Panc1 (cell line): ENCODE results near the gene LRRC9. TPM values are rescaled to one million over a fixed set of nuclear protein-coding genes. Genes with fewer than 3 reads are reported as not detected.

Experiments used
- ATAC-seq: fragments of 200-7000 bp; cut with Tn5 transposase; 2 replicates; pipeline ENCODE4 v1.9.1; 2020; ENCODE audit warnings: mild to moderate bottlenecking, moderate library complexity
- BruUV-seq: library from RNA; stranded (reverse); fragments of 400-500 nt; replicated peaks from 2 replicates; lab custom pipeline; 2021; lab: Mats Ljungman, UMichigan
- CTCF ChIA-PET: fragments of 300-600 bp; sonication (Branson Sonifier 250); formaldehyde crosslinking; loops from one replicate; lab custom pipeline; 2022; ENCODE audit warnings: antibody characterized with exemption; lab: Charles Lee
- POLR2A ChIA-PET: fragments of 300-600 bp; sonication (Branson Sonifier 250); formaldehyde crosslinking; loops from one replicate; lab custom pipeline; 2022; ENCODE audit warnings: antibody characterized with exemption; lab: Charles Lee
- DNase-seq: peaks from one replicate; pipeline ENCODE4 v3.0.0-alpha.2; 2010; ENCODE audit warnings: low read depth, low spot score
- H3K27ac ChIP-seq: 2 replicates; pipeline ENCODE4 v1.5.1; 2011; ENCODE audit warnings: mild to moderate bottlenecking, low read length, inconsistent platforms
- H3K27me3 ChIP-seq: fragments of 200-500 bp; sonication (Bioruptor generic); 2 replicates; pipeline ENCODE4 v1.6.0; 2014; ENCODE audit warnings: low read length, inconsistent platforms; ENCODE audit not compliant: control insufficient read depth, insufficient read depth
- H3K36me3 ChIP-seq: fragments of 200-500 bp; sonication (Bioruptor generic); 2 replicates; pipeline ENCODE4 v1.5.1; 2014; ENCODE audit warnings: inconsistent platforms, mild to moderate bottlenecking, low read length, moderate library complexity; ENCODE audit not compliant: control insufficient read depth, insufficient read depth
- H3K4me1 ChIP-seq: 2 replicates; pipeline ENCODE4 v1.5.1; 2011; ENCODE audit warnings: inconsistent platforms, mild to moderate bottlenecking, low read length, moderate library complexity; ENCODE audit not compliant: control insufficient read depth, insufficient read depth
- H3K4me3 ChIP-seq, 2 experiments: 2 replicates each; pipeline ENCODE4 v1.5.1; 2011 to 2012; ENCODE audit warnings: low read depth in 2 of 2, low read length in 2 of 2, mild to moderate bottlenecking in 2 of 2, inconsistent platforms in 1 of 2, moderate library complexity in 1 of 2
- H3K9me3 ChIP-seq: fragments of 200-500 bp; sonication (Bioruptor generic); 2 replicates; pipeline ENCODE4 v1.5.1; 2014; ENCODE audit warnings: low read depth, mild to moderate bottlenecking, inconsistent platforms, low read length, moderate library complexity; ENCODE audit not compliant: control insufficient read depth, insufficient read depth
- CTCF ChIP-seq: fragments of 450-650 bp; IDR thresholded peaks from 2 replicates; pipeline ENCODE4 v1.5.1; 2017; ENCODE audit warnings: mild to moderate bottlenecking
- POLR2AphosphoS5 ChIP-seq: IDR thresholded peaks from 2 replicates; pipeline ENCODE4 v1.6.1; 2012; ENCODE audit warnings: mild to moderate bottlenecking, low read depth, low read length, moderate library complexity
- REST ChIP-seq, 2 experiments: IDR thresholded peaks; 2 replicates each; pipeline ENCODE4 v1.6.1; 2011 to 2012; ENCODE audit warnings: low read depth in 2 of 2, control low read depth in 1 of 2, low read length in 1 of 2, mild to moderate bottlenecking in 1 of 2, moderate library complexity in 1 of 2; ENCODE audit not compliant: insufficient read depth in 1 of 2
- SIN3A ChIP-seq: IDR thresholded peaks from 2 replicates; pipeline ENCODE4 v1.6.1; 2012; ENCODE audit warnings: low read depth, mild to moderate bottlenecking, low read length, moderate library complexity, borderline replicate concordance; ENCODE audit not compliant: insufficient read depth
- TCF7L2 ChIP-seq: IDR thresholded peaks from 2 replicates; pipeline ENCODE4 v1.6.1; 2011; ENCODE audit warnings: mild to moderate bottlenecking, low read depth, low read length, inconsistent platforms
- in situ Hi-C: cut with HindIII; loops from 2 replicates; pipeline ENCODE4 v1.10.0; 2016; ENCODE audit warnings: low sequenced_read_pairs, low pct_unique_long_range_greater_than_20kb
- intact Hi-C: fragments of 100-400 bp; cut with micrococcal nuclease; formaldehyde crosslinking; loops from one replicate; pipeline ENCODE4 v1.10.0; 2022; ENCODE audit not compliant: unreplicated experiment
- total RNA-seq: library from RNA; stranded (reverse); gene quantifications from one replicate; pipeline ENCODE4 v1.2.1, GENCODE V29; 2021; ENCODE audit not compliant: unreplicated experiment

LRRC9 gene
- total RNA-seq, 1 experiment from 2014 or later, result not detected

DNA sequence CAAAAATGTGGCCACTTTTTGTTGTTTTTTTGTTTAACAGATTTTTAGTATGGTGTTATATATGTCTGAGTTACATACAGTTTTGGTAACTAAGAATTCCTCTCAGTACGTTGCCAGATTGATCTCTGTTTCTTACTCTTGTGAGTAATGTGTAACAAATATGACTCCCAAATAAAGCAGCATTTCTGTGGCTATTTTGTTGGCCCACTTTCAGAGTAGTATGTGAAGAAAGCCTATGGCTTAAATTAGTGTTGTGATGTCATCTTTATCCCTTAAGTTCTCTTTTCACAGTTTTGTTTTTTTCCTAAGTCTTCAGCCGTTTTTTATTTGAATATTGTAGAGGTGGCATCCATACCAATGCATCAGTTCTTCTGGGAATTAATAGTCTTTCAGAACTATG is 182.4 kb downstream of the LRRC9 start:
- Histone ChIP-seq H3K27me3 (no peaks in the 10 kb centered on the region), H3K36me3 (no peaks in the 10 kb centered on the region), H3K27ac (no peak overlapping the region), H3K4me3 (no peak overlapping the region), H3K4me1 (no peaks in the 10 kb centered on the region), H3K9me3 (no peaks in the 10 kb centered on the region)
- no peak for TF ChIP-seq CTCF
- in situ Hi-C loops, result no loop called here
- ATAC-seq (no peak), DNase-seq (no peak)
- intact Hi-C loops, result no loop called here
- BruUV-seq, result no TSS peak
- CTCF ChIA-PET, result no interaction called here
- POLR2A ChIA-PET, result no interaction called here

DNA sequence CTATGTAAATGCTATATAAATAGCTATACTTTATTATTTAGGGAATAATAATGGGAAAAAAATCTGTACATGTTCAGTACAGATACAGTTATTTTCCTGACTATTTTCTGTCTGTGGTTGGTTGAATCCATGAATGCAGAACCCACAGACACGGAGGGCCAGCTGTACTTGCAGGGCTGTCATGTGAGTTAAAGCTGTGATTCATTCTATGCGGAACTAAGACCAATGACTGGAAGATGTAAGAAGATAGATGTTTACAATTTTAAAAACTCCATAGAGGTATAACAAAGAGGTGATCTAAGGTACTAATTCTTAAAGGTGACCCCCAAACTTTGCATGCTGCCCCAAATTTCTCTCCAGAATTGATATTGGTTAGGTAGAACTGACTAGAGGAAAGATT is 186.4 kb downstream of the LRRC9 start:
- Histone ChIP-seq H3K36me3 (no peaks in the 10 kb centered on the region), H3K4me1 (no peaks in the 10 kb centered on the region), H3K9me3 (no peaks in the 10 kb centered on the region), H3K27ac (no peak overlapping the region), H3K4me3 (no peak overlapping the region), H3K27me3 (no peaks in the 10 kb centered on the region)
- BruUV-seq, result no TSS peak
- intact Hi-C loops (no loop called here), in situ Hi-C loops (no loop called here)
- no peak for ATAC-seq
- ChIA-PET POLR2A (interaction anchor here (0.6 kb wide), 1 partner anchor 143 kb away, joined by 4 read pairs; the partner anchor contains the start of gene PPM1A), CTCF (no interaction called here)
- no peak for TF ChIP-seq TCF7L2
- no peak for TF ChIP-seq REST (IDR thresholded peaks at IDR 0.05; ENCODE audit: insufficient read depth in 1 of 2, low read depth in 2 of 2, low read length in 1 of 2)
- no peak for TF ChIP-seq POLR2AphosphoS5
- TF ChIP-seq SIN3A, result no peak
- no peak for TF ChIP-seq CTCF
- DNase-seq, result no peak

- ChIA-PET POLR2A (no interaction called here), CTCF (no interaction called here)
- Histone ChIP-seq H3K27ac (no peak overlapping the region), H3K4me1 (no peaks in the 10 kb centered on the region), H3K27me3 (no peaks in the 10 kb centered on the region), H3K9me3 (no peaks in the 10 kb centered on the region), H3K4me3 (no peak overlapping the region), H3K36me3 (no peaks in the 10 kb centered on the region)
- intact Hi-C loops (no loop called here), in situ Hi-C loops (no loop called here)
- no TSS peak for BruUV-seq
- no peak for DNase-seq
- no peak for TF ChIP-seq REST (IDR thresholded peaks at IDR 0.05; ENCODE audit: insufficient read depth in 1 of 2, low read depth in 2 of 2, low read length in 1 of 2)
- TF ChIP-seq TCF7L2, result no peak
- TF ChIP-seq POLR2AphosphoS5, result no peak
- TF ChIP-seq SIN3A, result no peak
- TF ChIP-seq CTCF, result no peak
- ATAC-seq, result no peak
Measured at GRCh38 chr14:60107477-60107876, 187.5 kb downstream of the LRRC9 start.
